Transverse colon (tissue), 4 donors: Measurements from ENCODE around the gene SS18. TPM values are rescaled to one million over a fixed set of nuclear protein-coding genes. Genes with fewer than 3 reads are reported as not detected.

Experiments used
- DNase-seq: peaks from one replicate; pipeline ENCODE4 v3.0.0-alpha.2; 2019
- H3K27ac ChIP-seq, 4 donors: fragments of 200-600 bp; sonication (generic); 2 replicates each; pipeline ENCODE4 v1.5.1; 2016 to 2018; ENCODE audit warnings: inconsistent platforms in 4 of 4
- H3K27me3 ChIP-seq: fragments of 200-600 bp; sonication (generic); 2 replicates; pipeline ENCODE4 v1.5.1; 2017; ENCODE audit warnings: inconsistent platforms
- H3K36me3 ChIP-seq, 4 donors: fragments of 200-600 bp; sonication (generic); 2 replicates each; pipeline ENCODE4 v1.5.1; 2017 to 2019; ENCODE audit warnings: inconsistent platforms in 4 of 4
- H3K4me1 ChIP-seq, 4 donors: fragments of 200-600 bp; sonication (generic); 2 replicates each; pipeline ENCODE4 v1.5.1; 2017 to 2020; ENCODE audit warnings: inconsistent platforms in 4 of 4
- H3K4me3 ChIP-seq, 4 donors: fragments of 200-600 bp; sonication (generic); 1 replicate in 1 of 4; 2 replicates in 3 of 4; pipeline versions ENCODE4 v1.5.1 to v1.6.1; 2017 to 2019; ENCODE audit warnings: inconsistent platforms in 4 of 4
- H3K9me3 ChIP-seq, 2 donors: fragments of 200-600 bp; sonication (generic); 2 replicates each; pipeline ENCODE4 v1.5.1; 2017 to 2019; ENCODE audit warnings: inconsistent platforms in 2 of 2
- EP300 ChIP-seq: sonication (generic); formaldehyde crosslinking; IDR thresholded peaks from one replicate; pipeline ENCODE4 v1.6.1; 2017; ENCODE audit warnings: antibody characterized with exemption, low read depth
- POLR2A ChIP-seq: fragments of 450-650 bp; IDR thresholded peaks from one replicate; pipeline ENCODE4 v1.6.1; 2016; ENCODE audit warnings: antibody characterized with exemption, mild to moderate bottlenecking, moderate library complexity
- POLR2AphosphoS5 ChIP-seq, 3 donors: sonication (generic); formaldehyde crosslinking; IDR thresholded peaks; one replicate each; pipeline ENCODE4 v1.6.1; 2016; ENCODE audit warnings: antibody characterized with exemption in 3 of 3
- WGBS, 2 donors: methylation state at CpG; one replicate each; pipeline ENCODE4 v1.1.5; 2018; ENCODE audit warnings: low coverage in 1 of 2; 5-methylcytosine and 5-hydroxymethylcytosine counted together
- in situ Hi-C, 4 donors: fragments of 200-750 bp; cut with MboI; loops; one replicate each; pipeline versions ENCODE4 v1.15.0 to v1.15.1; 2017; ENCODE audit warnings: low sequenced_read_pairs in 3 of 4, low pct_ligation_motif_present in 1 of 4, low pct_unique_long_range_greater_than_20kb in 1 of 4
- intact Hi-C: fragments of 100-400 bp; cut with DNase I; formaldehyde crosslinking; loops from one replicate; pipeline ENCODE4 v1.15.1; 2023; ENCODE audit warnings: low total_unique reads
- total RNA-seq, 4 donors: library from RNA; depleted of rRNA; stranded (reverse); fragments of >200 nt; gene quantifications; one replicate each; pipeline ENCODE4 v1.1.0, GENCODE V29; 2016
- TF ChIP-seq, protein P1 (sequence below), 5 experiments: fragments of 200-600 bp in 3 of 5; fragments of 450-650 bp in 2 of 5; sonication (generic) in 3 of 5; IDR thresholded peaks; 1 replicate in 2 of 5; 2 replicates in 3 of 5; pipeline ENCODE4 v1.5.1; 2016 to 2017; ENCODE audit warnings: antibody characterized with exemption in 5 of 5, inconsistent platforms in 3 of 5, mild to moderate bottlenecking in 2 of 5, moderate library complexity in 1 of 5

The SS18 gene
- total RNA-seq, 4 donors from 2014 or later, result 46.8 to 209 (median 138) TPM

DNA sequence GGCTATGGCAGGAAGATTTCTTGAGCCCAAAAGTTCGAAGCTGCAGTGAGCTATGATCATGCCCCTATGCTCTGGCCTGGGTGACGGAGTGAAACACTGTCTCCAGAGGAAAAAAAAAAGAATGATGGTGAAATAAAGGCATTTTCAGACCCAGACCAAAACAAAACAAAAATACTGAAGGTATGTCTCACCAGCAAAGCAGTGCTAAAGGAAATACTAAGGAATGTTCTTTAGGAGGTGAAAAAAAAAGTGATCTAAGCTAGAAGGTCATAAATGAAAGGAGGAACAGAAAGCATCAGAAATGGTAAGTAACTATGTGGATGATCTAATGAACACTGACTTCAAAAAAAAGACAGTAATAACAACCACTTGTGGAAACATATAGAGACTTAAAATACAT lies 18.7 kb downstream of the SS18 start:
- Histone ChIP-seq H3K9me3 (peaks cover 7 to 8% of the 10 kb centered on the region in 2 donors), H3K4me1 (no peaks in the 10 kb centered on the region), H3K27me3 (no peaks in the 10 kb centered on the region), H3K27ac (no peak overlapping the region), H3K36me3 (peaks cover 0 to 70% (median 9%) of the 10 kb centered on the region in 4 donors), H3K4me3 (no peak overlapping the region)
- DNase-seq, result no peak
- TF ChIP-seq, protein P1, sequence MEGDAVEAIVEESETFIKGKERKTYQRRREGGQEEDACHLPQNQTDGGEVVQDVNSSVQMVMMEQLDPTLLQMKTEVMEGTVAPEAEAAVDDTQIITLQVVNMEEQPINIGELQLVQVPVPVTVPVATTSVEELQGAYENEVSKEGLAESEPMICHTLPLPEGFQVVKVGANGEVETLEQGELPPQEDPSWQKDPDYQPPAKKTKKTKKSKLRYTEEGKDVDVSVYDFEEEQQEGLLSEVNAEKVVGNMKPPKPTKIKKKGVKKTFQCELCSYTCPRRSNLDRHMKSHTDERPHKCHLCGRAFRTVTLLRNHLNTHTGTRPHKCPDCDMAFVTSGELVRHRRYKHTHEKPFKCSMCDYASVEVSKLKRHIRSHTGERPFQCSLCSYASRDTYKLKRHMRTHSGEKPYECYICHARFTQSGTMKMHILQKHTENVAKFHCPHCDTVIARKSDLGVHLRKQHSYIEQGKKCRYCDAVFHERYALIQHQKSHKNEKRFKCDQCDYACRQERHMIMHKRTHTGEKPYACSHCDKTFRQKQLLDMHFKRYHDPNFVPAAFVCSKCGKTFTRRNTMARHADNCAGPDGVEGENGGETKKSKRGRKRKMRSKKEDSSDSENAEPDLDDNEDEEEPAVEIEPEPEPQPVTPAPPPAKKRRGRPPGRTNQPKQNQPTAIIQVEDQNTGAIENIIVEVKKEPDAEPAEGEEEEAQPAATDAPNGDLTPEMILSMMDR (IDR thresholded peaks at IDR 0.05), result no peak
- TF ChIP-seq EP300, result no peak
- no peak for TF ChIP-seq POLR2AphosphoS5 (IDR thresholded peaks at IDR 0.05)
- no peak for TF ChIP-seq POLR2A
- intact Hi-C loops (no loop called here), in situ Hi-C loops (no loop called here)
- WGBS, 2 donors, result 98 to 100% methylated on average over 2 of the region's 2 CpGs

DNA sequence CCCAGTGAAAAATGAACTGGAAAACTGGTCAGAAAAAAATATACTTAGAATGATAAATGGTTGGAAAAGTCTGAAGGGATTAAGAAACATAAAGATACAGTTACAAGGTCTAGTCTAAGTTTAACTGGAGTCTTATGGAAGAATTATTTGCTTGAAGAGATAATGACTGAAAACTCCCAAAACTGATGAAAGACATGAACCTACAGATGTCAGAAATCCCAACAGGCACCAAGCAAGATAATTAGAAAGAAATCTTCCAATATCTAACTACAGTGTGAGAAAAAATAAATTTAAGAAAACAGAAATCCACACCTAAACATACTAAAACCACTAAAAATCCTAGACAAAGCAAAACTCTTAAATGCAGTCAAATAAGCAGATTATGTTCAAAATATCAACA lies 19.4 kb downstream of the SS18 start:
- no peak for DNase-seq
- H3K27ac ChIP-seq, result no peak overlapping the region
- H3K4me3 ChIP-seq, result no peak overlapping the region
- H3K36me3 ChIP-seq, result peaks cover 0 to 69% (median 11%) of the 10 kb centered on the region in 4 donors
- H3K9me3 ChIP-seq, result peaks cover 7 to 8% of the 10 kb centered on the region in 2 donors
- H3K4me1 ChIP-seq, result no peaks in the 10 kb centered on the region
- intact Hi-C loops (no loop called here), in situ Hi-C loops (no loop called here)
- TF ChIP-seq POLR2A (no peak), EP300 (no peak), POLR2AphosphoS5 (IDR thresholded peaks at IDR 0.05) (no peak)
- TF ChIP-seq, protein P1 (IDR thresholded peaks at IDR 0.05), result no peak
- no peaks in the 10 kb centered on the region for H3K27me3 ChIP-seq

DNA sequence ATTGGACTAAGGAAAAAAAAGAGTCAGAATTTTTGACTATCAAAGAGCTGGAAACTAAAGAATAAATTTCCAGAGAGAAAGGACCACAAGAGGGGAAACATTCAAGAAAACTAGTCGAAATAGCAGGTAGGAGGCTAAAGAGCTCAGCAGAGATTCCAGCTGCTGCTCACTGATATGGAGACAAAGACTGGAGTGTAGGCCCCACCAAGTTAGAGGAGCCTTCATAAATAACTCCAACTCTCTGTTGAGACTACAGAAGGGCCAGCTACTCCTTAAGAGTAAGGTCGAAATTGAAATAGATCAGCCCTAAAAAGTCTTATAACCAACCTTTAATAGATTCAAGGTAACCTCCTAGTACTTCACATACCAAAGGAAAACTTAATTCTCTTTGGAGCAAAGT lies 31.1 kb downstream of the SS18 start:
- WGBS, 2 donors, result 95% methylated on average over 2 of the region's 2 CpGs; no CpG with 5 or more reads in 1 of the 2 donors
- H3K27me3 ChIP-seq, result no peaks in the 10 kb centered on the region
- no peak for DNase-seq
- no peaks in the 10 kb centered on the region for H3K9me3 ChIP-seq
- intact Hi-C loops (no loop called here), in situ Hi-C loops (no loop called here)
- H3K36me3 ChIP-seq, result peaks cover 0 to 29% (median 9%) of the 10 kb centered on the region in 4 donors
- no peak overlapping the region for H3K27ac ChIP-seq
- no peak overlapping the region for H3K4me3 ChIP-seq
- TF ChIP-seq POLR2AphosphoS5 (IDR thresholded peaks at IDR 0.05) (no peak), POLR2A (no peak), EP300 (no peak)
- TF ChIP-seq, protein P1 (IDR thresholded peaks at IDR 0.05), result no peak
- H3K4me1 ChIP-seq, result no peaks in the 10 kb centered on the region

DNA sequence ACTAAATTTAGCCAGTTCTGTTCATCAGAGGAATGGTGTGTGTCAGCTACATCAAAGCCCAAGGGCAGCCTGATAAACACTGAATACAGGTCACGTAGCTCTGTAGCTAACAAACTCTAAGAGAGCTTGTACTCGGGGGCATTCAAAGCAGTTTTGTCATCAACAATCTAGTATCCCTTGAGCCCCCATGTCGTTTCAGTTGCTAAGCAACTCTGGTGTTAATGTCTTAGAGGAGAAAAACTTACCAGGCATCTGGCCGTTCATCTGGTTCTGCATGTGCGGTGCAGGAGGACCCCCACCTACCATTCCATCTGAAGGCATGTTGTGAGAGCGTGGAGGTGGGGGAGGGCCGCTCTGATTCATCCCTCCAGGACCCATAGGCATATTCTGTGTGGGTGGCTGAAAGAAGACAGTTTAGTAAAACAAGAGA lies 33.1 kb downstream of the SS18 start:
- in situ Hi-C loops, result no loop called here
- DNase-seq, result no peak
- H3K4me1 ChIP-seq, result no peaks in the 10 kb centered on the region
- no peak for TF ChIP-seq POLR2AphosphoS5 (IDR thresholded peaks at IDR 0.05)
- no peak for TF ChIP-seq EP300
- 78 to 82% methylated on average over 2 to 7 of the region's 7 CpGs for WGBS, 2 donors
- peaks cover 0 to 41% (median 9%) of the 10 kb centered on the region in 4 donors for H3K36me3 ChIP-seq
- no peak overlapping the region for H3K27ac ChIP-seq
- intact Hi-C loops, result no loop called here
- H3K27me3 ChIP-seq, result no peaks in the 10 kb centered on the region
- no peak overlapping the region for H3K4me3 ChIP-seq
- no peaks in the 10 kb centered on the region for H3K9me3 ChIP-seq

DNA sequence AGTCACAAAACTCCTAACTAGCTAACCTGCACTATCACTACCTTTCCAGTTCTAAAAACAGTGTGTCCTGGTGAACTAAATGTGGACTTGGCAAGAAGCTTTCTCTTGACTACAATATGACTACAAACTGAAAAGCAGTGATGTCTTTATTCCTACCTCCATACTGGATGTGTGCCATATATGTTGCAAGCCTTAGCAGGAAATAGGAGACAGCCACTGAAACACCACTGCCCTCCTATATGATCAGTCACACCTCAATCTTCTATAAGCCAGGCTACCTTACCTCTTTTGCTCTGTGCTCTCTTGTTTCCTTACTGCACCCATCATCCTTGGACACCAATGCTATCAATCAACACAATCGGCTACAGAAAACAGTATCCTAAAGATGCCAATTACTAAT lies 34.1 kb downstream of the SS18 start:
- H3K27ac ChIP-seq, result no peak overlapping the region
- intact Hi-C loops, result no loop called here
- H3K9me3 ChIP-seq, result no peaks in the 10 kb centered on the region
- TF ChIP-seq EP300 (no peak), POLR2A (no peak), POLR2AphosphoS5 (IDR thresholded peaks at IDR 0.05) (no peak)
- TF ChIP-seq, protein P1 (IDR thresholded peaks at IDR 0.05), result no peak
- no peaks in the 10 kb centered on the region for H3K4me1 ChIP-seq
- H3K27me3 ChIP-seq, result no peaks in the 10 kb centered on the region
- in situ Hi-C loops, result no loop called here
- no peak overlapping the region for H3K4me3 ChIP-seq
- 79 to 98% methylated on average over 1 of the region's 1 CpG for WGBS, 2 donors
- peaks cover 0 to 41% (median 9%) of the 10 kb centered on the region in 4 donors for H3K36me3 ChIP-seq
- no peak for DNase-seq
